GM13976 (cell line): Measurements from ENCODE around the gene YTHDF1.
A peak's percentile ranks its signal among the peaks of the same experiment; 100 is the strongest.

ENCODE experiments used
- DNase-seq: peaks from one replicate; pipeline ENCODE4 v3.0.0; 2012; ENCODE audit warnings: low spot score
- in situ Hi-C: fragments of 300-500 bp; cut with MboI; formaldehyde crosslinking; loops from one replicate; pipeline ENCODE4 v1.12.0; 2022; ENCODE audit warnings: low sequenced_read_pairs, mixed read lengths, inconsistent platforms; ENCODE audit not compliant: unreplicated experiment
- TF ChIP-seq, protein P1 (sequence below): IDR thresholded peaks from 2 replicates; pipeline ENCODE4 v1.5.1; 2012; ENCODE audit warnings: borderline replicate concordance, mild to moderate bottlenecking; ENCODE audit not compliant: insufficient read depth; ENCODE audit errors: extremely low read depth, missing control alignments, control extremely low read depth

The YTHDF1 gene

DNA sequence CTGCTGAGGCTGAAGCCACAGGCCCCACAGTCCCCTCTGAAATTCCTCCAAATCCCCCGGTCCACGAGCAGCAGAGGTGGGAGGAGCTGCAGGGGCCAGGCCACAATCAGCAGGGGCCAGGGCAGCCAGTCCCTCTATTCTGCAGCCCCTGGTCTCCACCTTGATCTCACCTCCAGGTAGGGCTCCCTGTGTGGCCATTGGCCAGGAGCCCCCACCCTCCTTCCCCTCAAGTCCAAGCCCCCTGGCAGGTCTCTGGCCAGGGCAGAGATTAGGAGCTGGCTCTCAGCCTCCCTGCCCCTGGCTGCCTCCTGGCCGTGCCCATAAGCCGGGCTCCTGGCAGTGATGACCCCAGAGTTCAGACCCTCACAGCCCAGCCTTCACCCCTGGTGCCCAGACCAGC is 34.7 kb downstream of the YTHDF1 start:
- in situ Hi-C loops, result no loop called here
- DNase-seq, result no peak
- TF ChIP-seq, protein P1, sequence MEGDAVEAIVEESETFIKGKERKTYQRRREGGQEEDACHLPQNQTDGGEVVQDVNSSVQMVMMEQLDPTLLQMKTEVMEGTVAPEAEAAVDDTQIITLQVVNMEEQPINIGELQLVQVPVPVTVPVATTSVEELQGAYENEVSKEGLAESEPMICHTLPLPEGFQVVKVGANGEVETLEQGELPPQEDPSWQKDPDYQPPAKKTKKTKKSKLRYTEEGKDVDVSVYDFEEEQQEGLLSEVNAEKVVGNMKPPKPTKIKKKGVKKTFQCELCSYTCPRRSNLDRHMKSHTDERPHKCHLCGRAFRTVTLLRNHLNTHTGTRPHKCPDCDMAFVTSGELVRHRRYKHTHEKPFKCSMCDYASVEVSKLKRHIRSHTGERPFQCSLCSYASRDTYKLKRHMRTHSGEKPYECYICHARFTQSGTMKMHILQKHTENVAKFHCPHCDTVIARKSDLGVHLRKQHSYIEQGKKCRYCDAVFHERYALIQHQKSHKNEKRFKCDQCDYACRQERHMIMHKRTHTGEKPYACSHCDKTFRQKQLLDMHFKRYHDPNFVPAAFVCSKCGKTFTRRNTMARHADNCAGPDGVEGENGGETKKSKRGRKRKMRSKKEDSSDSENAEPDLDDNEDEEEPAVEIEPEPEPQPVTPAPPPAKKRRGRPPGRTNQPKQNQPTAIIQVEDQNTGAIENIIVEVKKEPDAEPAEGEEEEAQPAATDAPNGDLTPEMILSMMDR, result no peak

DNA sequence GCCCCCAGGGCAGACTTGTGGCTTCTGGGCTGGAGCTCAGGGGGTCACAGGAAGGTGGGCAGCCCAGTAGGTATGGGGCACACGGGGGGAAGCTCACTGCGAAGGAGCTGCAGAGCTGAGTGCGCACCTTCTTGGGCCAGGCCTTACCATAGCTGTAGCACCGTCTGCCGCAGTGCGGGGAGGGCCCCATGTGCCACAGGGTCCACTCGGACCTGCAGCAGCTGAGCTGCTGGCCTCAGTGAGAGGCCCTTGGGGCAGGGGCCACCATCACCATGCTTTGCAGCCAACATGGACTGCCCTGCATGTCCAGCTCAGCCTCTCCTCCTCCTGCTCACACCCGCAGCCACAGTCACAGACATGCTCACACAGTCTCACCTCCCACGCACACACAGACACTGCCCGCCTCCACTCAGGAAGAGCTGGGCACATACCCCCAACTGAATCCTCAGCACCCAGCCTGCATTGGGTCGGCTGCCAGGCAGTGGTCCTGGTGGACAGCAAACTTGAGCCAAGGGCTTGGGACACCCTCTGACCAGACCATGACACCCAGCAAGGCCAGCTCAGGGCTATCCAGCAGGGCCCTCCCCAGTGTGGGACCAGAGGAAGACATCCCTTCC is 35.3 kb downstream of the YTHDF1 start:
- TF ChIP-seq, protein P1, result no peak
- in situ Hi-C loops, result no loop called here
- DNase-seq, result no peak

DNA sequence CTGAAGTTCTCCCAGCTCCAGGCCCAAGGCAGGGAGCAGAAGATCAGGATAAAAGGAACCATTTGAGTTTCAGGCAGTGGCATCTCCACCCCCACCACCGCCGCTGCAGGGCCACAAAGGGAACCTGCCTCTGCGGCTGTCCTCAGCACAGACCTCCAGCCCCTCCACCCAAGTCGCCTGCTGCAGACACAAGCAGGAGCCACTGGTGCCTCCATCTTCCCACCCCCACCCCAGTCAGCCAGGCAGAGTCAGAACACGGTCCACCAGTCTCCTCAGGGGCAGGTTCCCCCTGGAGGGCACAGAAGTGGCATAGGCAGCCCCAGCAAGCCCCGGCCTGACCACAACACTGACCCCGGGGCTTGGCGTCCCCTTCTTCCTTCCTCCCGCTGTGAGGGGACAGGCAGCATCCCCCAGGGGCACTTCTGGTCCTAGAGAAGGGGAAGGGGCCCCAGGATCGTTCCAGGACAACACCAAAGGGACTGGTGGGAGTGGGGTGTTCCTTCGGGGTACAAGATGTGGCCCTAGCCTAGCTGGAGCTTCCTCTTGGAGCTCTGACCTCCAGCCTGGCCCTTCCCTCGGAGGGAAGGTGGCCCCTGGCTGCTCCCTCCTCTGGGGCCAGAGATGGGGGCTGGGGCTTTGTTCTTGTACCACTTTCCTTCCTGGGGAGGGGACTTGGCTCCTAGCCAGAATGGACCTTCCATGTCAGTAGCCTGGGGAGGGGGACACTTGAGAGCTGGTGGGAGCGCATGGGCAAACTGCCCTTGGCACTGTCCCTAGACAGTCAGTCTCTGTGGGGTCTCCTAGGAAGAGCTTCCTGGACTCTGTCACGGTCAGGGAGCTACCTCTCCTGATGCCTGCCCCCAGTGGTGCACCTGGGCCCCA is 36.0 kb downstream of the YTHDF1 start:
- DNase-seq, result no peak
- in situ Hi-C loops, result no loop called here
- TF ChIP-seq, protein P1, result no peak

DNA sequence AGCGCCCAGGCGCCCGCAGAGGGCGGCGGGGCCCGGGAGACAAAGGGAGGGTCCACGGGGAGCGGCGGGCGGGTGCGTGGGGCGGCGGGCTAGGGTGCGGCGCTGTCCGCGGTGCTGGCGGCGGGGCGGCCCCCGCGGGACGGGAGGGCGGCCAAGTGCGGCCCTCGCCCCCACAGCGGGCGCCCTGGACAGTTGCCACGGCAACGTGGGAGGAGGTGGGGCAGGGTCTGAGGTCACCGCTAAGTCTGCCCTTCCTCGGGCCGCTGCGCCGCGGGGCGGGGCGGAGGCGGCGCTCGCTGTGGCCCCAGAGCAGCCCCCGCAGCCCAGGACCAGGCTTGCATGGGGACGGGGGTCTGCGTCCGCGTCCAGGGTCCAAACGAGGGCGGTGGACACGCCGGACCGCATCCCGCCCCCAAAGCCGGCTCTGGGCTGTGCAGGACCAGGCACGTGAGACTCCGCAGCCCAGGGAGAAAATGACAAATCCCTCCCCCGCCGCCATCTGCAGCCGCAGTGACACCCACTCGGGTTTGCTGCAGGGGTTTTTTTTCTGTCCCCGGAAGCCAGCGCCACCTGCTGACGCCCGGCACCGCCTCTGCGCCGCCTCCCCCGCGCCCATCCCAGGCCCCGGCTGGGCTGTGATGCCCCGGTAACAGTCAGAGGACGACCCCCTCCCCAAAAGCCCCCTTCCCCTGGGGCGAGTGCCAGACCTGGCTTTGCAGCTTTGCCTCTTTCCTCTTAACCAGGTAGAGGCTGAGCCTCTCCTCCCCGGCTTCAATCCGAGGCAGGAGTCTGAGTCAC is 36.8 kb downstream of the YTHDF1 start:
- in situ Hi-C loops, result no loop called here
- DNase-seq, result peak; percentile 90
- TF ChIP-seq, protein P1, result peak; percentile 84

DNA sequence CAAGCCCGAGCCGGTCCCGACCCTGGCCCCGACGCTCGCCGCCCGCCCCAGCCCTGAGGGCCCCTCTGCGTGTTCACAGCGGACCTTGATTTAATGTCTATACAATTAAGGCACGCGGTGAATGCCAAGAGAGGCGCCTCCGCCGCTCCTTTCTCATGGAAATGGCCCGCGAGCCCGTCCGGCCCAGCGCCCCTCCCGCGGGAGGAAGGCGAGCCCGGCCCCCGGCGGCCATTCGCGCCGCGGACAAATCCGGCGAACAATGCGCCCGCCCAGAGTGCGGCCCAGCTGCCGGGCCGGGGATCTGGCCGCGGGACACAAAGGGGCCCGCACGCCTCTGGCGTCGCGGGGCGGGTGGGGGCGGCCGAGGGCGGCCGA is 37.5 kb downstream of the YTHDF1 start:
- no peak for DNase-seq
- TF ChIP-seq, protein P1, result no peak
- in situ Hi-C loops, result no loop called here

DNA sequence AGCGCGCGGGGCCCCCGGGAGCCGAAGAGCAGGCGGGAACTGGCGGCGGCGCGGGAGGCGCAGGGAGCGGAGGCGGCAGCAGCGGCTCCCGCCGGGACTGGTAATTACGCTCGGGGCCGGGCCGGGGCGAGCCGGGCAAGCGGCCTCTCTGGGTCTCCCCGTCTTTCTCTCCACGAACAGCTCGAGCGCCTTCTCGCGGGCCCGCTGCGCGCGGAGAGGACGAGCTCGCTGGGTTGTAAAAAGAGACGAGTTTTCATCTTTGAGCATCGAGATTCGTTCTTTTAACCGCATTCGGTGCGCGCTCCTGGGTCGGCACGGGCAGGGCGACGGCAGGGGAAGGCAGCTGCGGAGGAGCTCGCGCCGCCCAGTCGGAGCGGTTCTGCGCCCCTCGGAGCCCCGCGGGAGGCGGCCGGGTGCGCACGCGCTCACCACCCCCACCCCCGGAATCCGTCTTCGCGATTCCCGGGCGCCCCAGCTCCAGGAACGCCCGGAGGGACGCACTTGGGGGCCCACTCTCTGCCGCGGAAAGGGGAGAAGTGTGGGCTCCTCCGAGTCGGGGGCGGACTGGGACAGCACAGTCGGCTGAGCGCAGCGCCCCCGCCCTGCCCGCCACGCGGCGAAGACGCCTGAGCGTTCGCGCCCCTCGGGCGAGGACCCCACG is 38.0 kb downstream of the YTHDF1 start:
- TF ChIP-seq, protein P1, result peak; percentile 3
- DNase-seq, result no peak
- in situ Hi-C loops, result no loop called here
